DOHH2 (cell line): ENCODE measurements around the gene EEFSEC.

Experiments used
- EZH2phosphoT487 ChIP-seq: fragments of 200-600 bp; sonication (generic); IDR thresholded peaks from 2 replicates; pipeline ENCODE4 v1.6.1; 2017; ENCODE audit warnings: borderline replicate concordance, mild to moderate bottlenecking, antibody characterized with exemption, low read length, moderate library complexity, mixed read lengths
- TF ChIP-seq, protein P1 (sequence below): fragments of 200-600 bp; sonication (generic); IDR thresholded peaks from one replicate; pipeline ENCODE4 v1.5.1; 2014; ENCODE audit warnings: antibody characterized with exemption, mild to moderate bottlenecking, low read depth, low read length; ENCODE audit not compliant: poor library complexity, severe bottlenecking

DNA sequence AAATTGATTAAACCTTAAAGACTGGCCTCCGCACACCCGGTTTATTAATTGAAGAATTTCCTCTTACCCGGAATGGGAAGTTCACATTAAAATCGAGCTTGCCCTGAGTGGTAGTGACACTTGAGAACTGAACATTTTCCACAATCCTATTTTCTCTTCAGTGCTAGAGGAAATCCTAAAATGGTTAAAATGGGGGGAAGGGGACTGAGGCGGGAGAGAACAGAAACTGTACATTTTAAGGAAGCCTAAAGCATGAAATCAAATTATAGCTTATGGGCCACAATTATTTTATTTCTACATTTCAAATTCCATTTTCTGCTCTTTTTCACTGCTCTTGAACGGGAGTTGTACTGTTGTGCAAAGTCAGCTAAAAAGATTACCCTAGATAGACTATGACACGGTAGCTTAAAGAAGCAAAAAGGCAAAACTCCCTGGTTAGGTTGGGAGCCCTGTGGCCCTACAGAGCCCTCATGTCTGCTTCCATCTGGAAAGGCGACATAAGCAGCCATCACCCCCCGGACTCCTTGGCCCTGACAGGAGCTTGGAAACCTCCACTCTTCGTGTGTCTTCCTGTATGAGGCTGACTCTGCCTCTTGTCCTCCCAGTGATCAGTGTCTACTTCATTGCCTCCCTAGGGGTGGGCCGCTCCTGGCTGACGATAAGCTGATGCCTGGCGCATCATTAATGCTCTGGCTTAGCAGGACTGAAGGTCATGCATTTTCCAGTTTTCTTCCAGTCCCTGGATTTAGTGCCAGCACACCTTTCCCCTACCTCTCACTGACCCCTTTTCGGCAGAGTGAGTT, 79.3 kb downstream of the EEFSEC start:
- TF ChIP-seq, protein P1, sequence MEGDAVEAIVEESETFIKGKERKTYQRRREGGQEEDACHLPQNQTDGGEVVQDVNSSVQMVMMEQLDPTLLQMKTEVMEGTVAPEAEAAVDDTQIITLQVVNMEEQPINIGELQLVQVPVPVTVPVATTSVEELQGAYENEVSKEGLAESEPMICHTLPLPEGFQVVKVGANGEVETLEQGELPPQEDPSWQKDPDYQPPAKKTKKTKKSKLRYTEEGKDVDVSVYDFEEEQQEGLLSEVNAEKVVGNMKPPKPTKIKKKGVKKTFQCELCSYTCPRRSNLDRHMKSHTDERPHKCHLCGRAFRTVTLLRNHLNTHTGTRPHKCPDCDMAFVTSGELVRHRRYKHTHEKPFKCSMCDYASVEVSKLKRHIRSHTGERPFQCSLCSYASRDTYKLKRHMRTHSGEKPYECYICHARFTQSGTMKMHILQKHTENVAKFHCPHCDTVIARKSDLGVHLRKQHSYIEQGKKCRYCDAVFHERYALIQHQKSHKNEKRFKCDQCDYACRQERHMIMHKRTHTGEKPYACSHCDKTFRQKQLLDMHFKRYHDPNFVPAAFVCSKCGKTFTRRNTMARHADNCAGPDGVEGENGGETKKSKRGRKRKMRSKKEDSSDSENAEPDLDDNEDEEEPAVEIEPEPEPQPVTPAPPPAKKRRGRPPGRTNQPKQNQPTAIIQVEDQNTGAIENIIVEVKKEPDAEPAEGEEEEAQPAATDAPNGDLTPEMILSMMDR: no peak
- TF ChIP-seq EZH2phosphoT487: no peak
